Measurements from ENCODE around the gene DDX39B. TPM values are rescaled to one million over a fixed set of nuclear protein-coding genes. Genes with fewer than 3 reads are reported as not detected.

The DDX39B gene
- total and polyA plus RNA-seq, 10 donors, result 291 to 768 (median 381) TPM

DNA sequence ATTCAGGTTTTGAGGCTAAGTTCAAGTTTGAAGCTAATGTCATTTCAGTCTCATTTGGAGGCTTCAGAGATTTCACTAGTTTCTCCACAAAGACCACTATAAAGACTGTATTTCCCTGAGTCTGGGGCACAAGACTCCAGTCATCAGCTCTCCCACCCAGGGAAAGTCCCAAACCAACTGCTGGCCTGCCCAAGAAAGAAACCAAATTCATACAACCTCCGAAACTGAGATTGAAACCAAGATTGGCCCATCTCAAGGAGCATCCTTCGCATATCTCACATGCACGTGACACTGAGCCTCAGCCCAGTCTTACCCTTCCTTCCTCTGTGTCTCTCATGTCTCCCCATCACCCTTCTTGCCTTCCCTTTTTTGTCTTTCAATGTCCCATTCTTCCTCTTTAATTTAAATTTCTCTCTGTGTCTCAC is 26.7 kb upstream of the DDX39B start:
- TF ChIP-seq POLR2A (IDR thresholded peaks at IDR 0.05), result no peak
- peak in 1 of 3 donors; percentile 81 for TF ChIP-seq POLR2AphosphoS5 (IDR thresholded peaks at IDR 0.05)
- TF ChIP-seq, protein P1, sequence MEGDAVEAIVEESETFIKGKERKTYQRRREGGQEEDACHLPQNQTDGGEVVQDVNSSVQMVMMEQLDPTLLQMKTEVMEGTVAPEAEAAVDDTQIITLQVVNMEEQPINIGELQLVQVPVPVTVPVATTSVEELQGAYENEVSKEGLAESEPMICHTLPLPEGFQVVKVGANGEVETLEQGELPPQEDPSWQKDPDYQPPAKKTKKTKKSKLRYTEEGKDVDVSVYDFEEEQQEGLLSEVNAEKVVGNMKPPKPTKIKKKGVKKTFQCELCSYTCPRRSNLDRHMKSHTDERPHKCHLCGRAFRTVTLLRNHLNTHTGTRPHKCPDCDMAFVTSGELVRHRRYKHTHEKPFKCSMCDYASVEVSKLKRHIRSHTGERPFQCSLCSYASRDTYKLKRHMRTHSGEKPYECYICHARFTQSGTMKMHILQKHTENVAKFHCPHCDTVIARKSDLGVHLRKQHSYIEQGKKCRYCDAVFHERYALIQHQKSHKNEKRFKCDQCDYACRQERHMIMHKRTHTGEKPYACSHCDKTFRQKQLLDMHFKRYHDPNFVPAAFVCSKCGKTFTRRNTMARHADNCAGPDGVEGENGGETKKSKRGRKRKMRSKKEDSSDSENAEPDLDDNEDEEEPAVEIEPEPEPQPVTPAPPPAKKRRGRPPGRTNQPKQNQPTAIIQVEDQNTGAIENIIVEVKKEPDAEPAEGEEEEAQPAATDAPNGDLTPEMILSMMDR (IDR thresholded peaks at IDR 0.05 in 8 of 11, conservative IDR thresholded peaks at IDR 0.05 in 3 of 11), result no peak
- 15 to 28% (median 18%) methylated on average over 3 of the region's 3 CpGs for WGBS, 5 donors
- intact Hi-C loops (cut with DNase I; ENCODE audit: low total_unique reads), result no loop called here
- H3K4me3 ChIP-seq, result no peak overlapping the region
- DNase-seq, result peak; percentile 84
- H3K4me1 ChIP-seq, result peaks cover 39 to 98% (median 65%) of the 10 kb centered on the region in 6 donors
- no peaks in the 10 kb centered on the region for H3K9me3 ChIP-seq
- H3K36me3 ChIP-seq, result no peaks in the 10 kb centered on the region
- no peaks in the 10 kb centered on the region for H3K27me3 ChIP-seq (replicated peaks in 1 of 7)
- peak overlapping the region; percentile 21 to 98 (median 64) for H3K27ac ChIP-seq

GRCh38 chr6:31567531-31568370 is 25.9 kb upstream of the DDX39B start:
- peaks cover 47 to 98% (median 65%) of the 10 kb centered on the region in 6 donors for H3K4me1 ChIP-seq
- intact Hi-C loops (cut with DNase I; ENCODE audit: low total_unique reads), result no loop called here
- H3K9me3 ChIP-seq, result no peaks in the 10 kb centered on the region
- 39 to 56% (median 42%) methylated on average over 9 of the region's 9 CpGs for WGBS, 5 donors
- no peaks in the 10 kb centered on the region for H3K27me3 ChIP-seq (replicated peaks in 1 of 7)
- DNase-seq, result no peak
- no peaks in the 10 kb centered on the region for H3K36me3 ChIP-seq
- H3K4me3 ChIP-seq, result no peak overlapping the region
- peak overlapping the region; percentile 31 to 98 (median 64) for H3K27ac ChIP-seq
- TF ChIP-seq POLR2AphosphoS5 (IDR thresholded peaks at IDR 0.05), result no peak
- TF ChIP-seq POLR2A (IDR thresholded peaks at IDR 0.05), result no peak
- TF ChIP-seq, protein P1 (IDR thresholded peaks at IDR 0.05 in 8 of 11, conservative IDR thresholded peaks at IDR 0.05 in 3 of 11), result no peak

GRCh38 chr6:31560697-31561058 is 18.9 kb upstream of the DDX39B start:
- Histone ChIP-seq H3K4me3 (peak overlapping the region in 2 of 8 donors; percentile 26 to 64), H3K27ac (peak overlapping the region; percentile 75 to 92 (median 90)), H3K27me3 (replicated peaks in 1 of 7) (no peaks in the 10 kb centered on the region), H3K4me1 (peaks cover 75 to 100% (median 83%) of the 10 kb centered on the region in 6 donors), H3K36me3 (peaks cover 0 to 20% (median 0%) of the 10 kb centered on the region in 6 donors), H3K9me3 (no peaks in the 10 kb centered on the region)
- no peak for DNase-seq
- TF ChIP-seq, protein P1 (IDR thresholded peaks at IDR 0.05 in 8 of 11, conservative IDR thresholded peaks at IDR 0.05 in 3 of 11), result no peak
- no peak for TF ChIP-seq POLR2A (IDR thresholded peaks at IDR 0.05)
- TF ChIP-seq POLR2AphosphoS5 (IDR thresholded peaks at IDR 0.05), result no peak
- intact Hi-C loops (cut with DNase I; ENCODE audit: low total_unique reads), result no loop called here

GRCh38 chr6:31559958-31560696 is 18.3 kb upstream of the DDX39B start:
- H3K27me3 ChIP-seq (replicated peaks in 1 of 7), result no peaks in the 10 kb centered on the region
- peak overlapping the region in 7 of 8 donors; percentile 4 to 64 (median 26) for H3K4me3 ChIP-seq
- peaks cover 76 to 99% (median 85%) of the 10 kb centered on the region in 6 donors for H3K4me1 ChIP-seq
- intact Hi-C loops (cut with DNase I; ENCODE audit: low total_unique reads), result no loop called here
- peak overlapping the region; percentile 75 to 92 (median 90) for H3K27ac ChIP-seq
- DNase-seq, result peak; percentile 94
- 2 to 14% (median 8%) methylated on average over 7 of the region's 7 CpGs for WGBS, 5 donors
- peaks cover 0 to 20% (median 0%) of the 10 kb centered on the region in 6 donors for H3K36me3 ChIP-seq
- peak; percentile 72 to 93 (median 92) for TF ChIP-seq POLR2AphosphoS5 (IDR thresholded peaks at IDR 0.05)
- TF ChIP-seq, protein P1 (IDR thresholded peaks at IDR 0.05 in 8 of 11, conservative IDR thresholded peaks at IDR 0.05 in 3 of 11), result peak in 3 of 11 experiments; percentile 7 to 30 (median 22)
- TF ChIP-seq POLR2A (IDR thresholded peaks at IDR 0.05), result no peak
- H3K9me3 ChIP-seq, result no peaks in the 10 kb centered on the region

Data from spleen (tissue), 11 donors.